PC-9 (cell line): ENCODE results near the gene EPSTI1. TPM values are rescaled to one million over a fixed set of nuclear protein-coding genes. Genes with fewer than 3 reads are reported as not detected.

ENCODE experiments used
- BruUV-seq: library from RNA; stranded (reverse); fragments of 400-500 nt; replicated peaks from 2 replicates; lab custom pipeline; 2021; lab: Mats Ljungman, UMichigan
- CTCF ChIA-PET: fragments of 300-600 bp; sonication (Branson Sonifier 250); formaldehyde crosslinking; loops from one replicate; lab custom pipeline; 2022; ENCODE audit warnings: antibody characterized with exemption; lab: Charles Lee
- POLR2A ChIA-PET: fragments of 300-600 bp; sonication (Branson Sonifier 250); formaldehyde crosslinking; loops from one replicate; lab custom pipeline; 2022; ENCODE audit warnings: antibody characterized with exemption; ENCODE audit not compliant: unreplicated experiment; lab: Charles Lee
- DNase-seq, 2 experiments: peaks; one replicate each; pipeline versions ENCODE4 v3.0.0 to v3.0.0-alpha.2; 2015 to 2022; ENCODE audit warnings: mixed read lengths in 1 of 2
- H2AFZ ChIP-seq: fragments of 200-600 bp; sonication (generic); 2 replicates; pipeline ENCODE4 v1.8.1; 2017; ENCODE audit warnings: antibody characterized with exemption
- H3F3A ChIP-seq: fragments of 200-600 bp; sonication (generic); 2 replicates; pipeline ENCODE4 v1.8.1; 2017; ENCODE audit warnings: antibody characterized with exemption, mild to moderate bottlenecking, low read depth; ENCODE audit not compliant: insufficient read depth
- H3K27ac ChIP-seq: fragments of 200-600 bp; sonication (generic); 2 replicates; pipeline ENCODE4 v1.6.1; 2016; ENCODE audit warnings: mixed run types
- H3K27me3 ChIP-seq: fragments of 200-600 bp; sonication (generic); 2 replicates; pipeline ENCODE4 v1.6.1; 2016; ENCODE audit warnings: low read depth, mixed run types; ENCODE audit not compliant: insufficient read depth
- H3K36me3 ChIP-seq: fragments of 200-600 bp; sonication (generic); 2 replicates; pipeline ENCODE4 v1.6.1; 2016; ENCODE audit warnings: low read depth, mixed run types
- H3K4me1 ChIP-seq: fragments of 200-600 bp; sonication (generic); replicated peaks from 2 replicates; pipeline ENCODE4 v1.6.1; 2016; ENCODE audit warnings: mixed run types; ENCODE audit not compliant: insufficient read depth
- H3K4me2 ChIP-seq: fragments of 200-600 bp; sonication (generic); 2 replicates; pipeline ENCODE4 v1.6.1; 2017; ENCODE audit warnings: mixed run types
- H3K4me3 ChIP-seq: fragments of 200-600 bp; sonication (generic); 2 replicates; pipeline ENCODE4 v1.6.1; 2016; ENCODE audit warnings: mixed run types
- H3K79me2 ChIP-seq: fragments of 200-600 bp; sonication (generic); 2 replicates; pipeline ENCODE4 v1.6.1; 2017; ENCODE audit warnings: low read depth, mixed run types
- H3K9me2 ChIP-seq: fragments of 200-600 bp; sonication (generic); 2 replicates; pipeline ENCODE4 v1.8.1; 2017; ENCODE audit warnings: mild to moderate bottlenecking; ENCODE audit not compliant: insufficient read depth
- H3K9me3 ChIP-seq: fragments of 200-600 bp; sonication (generic); 2 replicates; pipeline ENCODE4 v1.8.1; 2016; ENCODE audit warnings: low read depth; ENCODE audit not compliant: insufficient read depth
- H4K20me1 ChIP-seq: fragments of 200-600 bp; sonication (generic); 2 replicates; pipeline ENCODE4 v1.8.1; 2017; ENCODE audit not compliant: insufficient read depth
- EZH2 ChIP-seq: fragments of 200-600 bp; sonication (generic); IDR thresholded peaks from 2 replicates; pipeline ENCODE4 v1.8.0; 2017; ENCODE audit warnings: antibody characterized with exemption, low read depth
- intact Hi-C: fragments of 100-400 bp; cut with micrococcal nuclease; formaldehyde crosslinking; loops from one replicate; pipeline ENCODE4 v1.10.0; 2022; ENCODE audit not compliant: unreplicated experiment
- total RNA-seq: library from RNA; stranded (reverse); gene quantifications from 2 replicates; pipeline ENCODE4 v1.2.3, GENCODE V29; 2021
- TF ChIP-seq, protein P1 (sequence below): fragments of 200-600 bp; sonication (generic); conservative IDR thresholded peaks from 2 replicates; pipeline ENCODE4 v1.6.1; 2017; ENCODE audit warnings: mixed run types, antibody characterized with exemption, mild to moderate bottlenecking, moderate library complexity

The EPSTI1 gene
- total RNA-seq, 1 experiment from 2014 or later: 3.4 TPM

DNA sequence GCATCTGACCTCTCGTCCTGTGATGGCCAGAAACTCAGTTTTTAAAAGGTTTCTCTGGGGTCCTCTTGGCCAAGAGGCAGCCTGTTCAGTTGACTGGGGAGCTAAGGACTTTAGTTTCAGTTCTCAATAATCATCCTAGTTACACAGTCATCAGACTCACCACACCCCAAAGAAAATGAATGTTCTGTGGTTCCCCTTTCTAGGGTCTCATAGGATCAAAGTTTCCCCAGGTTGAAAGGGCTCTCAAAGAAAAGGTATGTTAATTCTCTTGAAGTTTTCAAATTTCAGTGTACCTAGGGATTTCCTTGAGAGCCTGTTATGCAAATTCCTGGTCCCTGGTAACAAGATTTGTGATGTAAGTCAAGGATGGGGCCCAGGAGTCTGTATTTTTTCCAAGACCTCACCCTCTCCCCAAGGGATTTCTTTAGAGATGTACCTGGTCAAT lies 115.7 kb downstream of the EPSTI1 start:
- Histone ChIP-seq H3K36me3 (no peaks in the 10 kb centered on the region), H3K27me3 (no peaks in the 10 kb centered on the region), H3K27ac (peak overlapping the region; percentile 62), H3K4me2 (peak overlapping the region; percentile 57), H2AFZ (no peak overlapping the region), H3K4me1 (peaks cover 16% of the 10 kb centered on the region), H3K79me2 (no peaks in the 10 kb centered on the region), H3K4me3 (no peak overlapping the region), H4K20me1 (no peaks in the 10 kb centered on the region), H3F3A (peaks cover 7% of the 10 kb centered on the region; the same call in 1 of the 2 replicates), H3K9me2 (no peaks in the 10 kb centered on the region), H3K9me3 (no peaks in the 10 kb centered on the region)
- TF ChIP-seq EZH2: no peak
- TF ChIP-seq, protein P1, sequence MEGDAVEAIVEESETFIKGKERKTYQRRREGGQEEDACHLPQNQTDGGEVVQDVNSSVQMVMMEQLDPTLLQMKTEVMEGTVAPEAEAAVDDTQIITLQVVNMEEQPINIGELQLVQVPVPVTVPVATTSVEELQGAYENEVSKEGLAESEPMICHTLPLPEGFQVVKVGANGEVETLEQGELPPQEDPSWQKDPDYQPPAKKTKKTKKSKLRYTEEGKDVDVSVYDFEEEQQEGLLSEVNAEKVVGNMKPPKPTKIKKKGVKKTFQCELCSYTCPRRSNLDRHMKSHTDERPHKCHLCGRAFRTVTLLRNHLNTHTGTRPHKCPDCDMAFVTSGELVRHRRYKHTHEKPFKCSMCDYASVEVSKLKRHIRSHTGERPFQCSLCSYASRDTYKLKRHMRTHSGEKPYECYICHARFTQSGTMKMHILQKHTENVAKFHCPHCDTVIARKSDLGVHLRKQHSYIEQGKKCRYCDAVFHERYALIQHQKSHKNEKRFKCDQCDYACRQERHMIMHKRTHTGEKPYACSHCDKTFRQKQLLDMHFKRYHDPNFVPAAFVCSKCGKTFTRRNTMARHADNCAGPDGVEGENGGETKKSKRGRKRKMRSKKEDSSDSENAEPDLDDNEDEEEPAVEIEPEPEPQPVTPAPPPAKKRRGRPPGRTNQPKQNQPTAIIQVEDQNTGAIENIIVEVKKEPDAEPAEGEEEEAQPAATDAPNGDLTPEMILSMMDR: no peak
- BruUV-seq: no TSS peak
- intact Hi-C loops: no loop called here
- CTCF ChIA-PET: no interaction called here
- POLR2A ChIA-PET: no interaction called here
- DNase-seq: no peak

DNA sequence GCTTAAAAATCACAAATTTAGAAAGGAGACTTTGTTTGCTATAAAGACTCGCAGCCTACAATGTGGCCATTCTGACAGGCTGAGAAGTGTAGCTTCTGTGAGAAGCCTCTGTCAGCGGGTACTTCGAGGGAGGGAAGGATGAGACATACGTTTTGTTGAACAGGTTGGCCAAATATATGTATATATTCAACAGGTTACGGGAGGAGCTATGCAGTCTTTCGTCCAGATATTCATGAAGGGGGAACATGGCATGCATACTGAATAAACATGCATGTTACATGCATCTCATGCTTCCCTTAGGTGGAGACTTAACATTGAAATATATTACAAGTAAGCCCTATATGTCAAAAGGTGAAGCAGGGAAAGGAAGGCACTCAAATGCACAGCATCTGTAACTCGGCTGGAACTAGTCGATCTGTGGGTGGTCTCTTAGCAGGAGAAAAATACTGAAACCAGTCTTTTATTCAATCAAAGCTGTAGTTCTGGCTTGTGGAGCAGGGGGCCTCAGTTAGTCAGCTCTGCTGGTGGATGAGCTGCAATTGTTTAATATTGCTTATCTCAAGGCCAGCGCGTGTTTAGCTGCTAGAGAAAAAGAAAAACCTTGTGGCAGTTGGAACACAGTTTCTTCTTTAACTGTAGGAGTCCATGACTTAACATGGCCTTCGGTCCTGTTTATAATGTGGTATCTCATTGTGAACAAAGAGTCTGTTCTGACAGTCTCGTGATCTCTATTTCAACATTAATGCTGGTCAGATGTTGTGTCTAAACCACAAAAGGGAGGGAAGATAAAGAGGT lies 116.4 kb downstream of the EPSTI1 start:
- Histone ChIP-seq H3K27ac (no peak overlapping the region), H3F3A (peaks cover 7% of the 10 kb centered on the region; the same call in 1 of the 2 replicates), H2AFZ (no peak overlapping the region), H3K27me3 (no peaks in the 10 kb centered on the region), H3K79me2 (no peaks in the 10 kb centered on the region), H3K4me2 (no peak overlapping the region), H4K20me1 (no peaks in the 10 kb centered on the region), H3K4me3 (no peak overlapping the region), H3K9me2 (no peaks in the 10 kb centered on the region), H3K9me3 (no peaks in the 10 kb centered on the region), H3K4me1 (peaks cover 16% of the 10 kb centered on the region), H3K36me3 (no peaks in the 10 kb centered on the region)
- BruUV-seq: no TSS peak
- intact Hi-C loops: no loop called here
- DNase-seq: no peak
- TF ChIP-seq, protein P1: no peak
- TF ChIP-seq EZH2: no peak
- POLR2A ChIA-PET: no interaction called here
- CTCF ChIA-PET: no interaction called here

DNA sequence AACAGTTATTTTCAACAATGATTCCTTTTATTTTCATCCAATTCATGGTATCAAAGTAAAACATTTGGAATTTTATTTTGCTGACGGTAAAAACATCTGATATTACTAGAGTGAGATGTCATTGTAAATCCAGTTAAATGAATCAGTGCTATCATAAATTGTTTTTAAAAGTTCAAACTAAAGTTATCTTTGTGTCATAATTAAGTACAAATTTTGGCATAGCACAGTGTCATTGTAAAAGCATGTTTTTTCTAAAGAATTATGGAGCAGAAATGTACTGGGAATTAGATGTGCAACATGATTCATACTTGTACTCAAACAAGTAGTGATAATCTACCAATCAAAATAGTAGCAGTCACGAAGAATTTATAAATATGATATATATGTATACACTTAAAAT lies 117.8 kb downstream of the EPSTI1 start:
- CTCF ChIA-PET: no interaction called here
- TF ChIP-seq EZH2: no peak
- TF ChIP-seq, protein P1: no peak

More for the DNA sequence above, 117.8 kb downstream of the EPSTI1 start:
- Histone ChIP-seq H3K27ac (no peak overlapping the region), H3K4me1 (peaks cover 16% of the 10 kb centered on the region), H3K9me2 (no peaks in the 10 kb centered on the region), H3K27me3 (no peaks in the 10 kb centered on the region), H3K79me2 (no peaks in the 10 kb centered on the region), H3K36me3 (no peaks in the 10 kb centered on the region), H2AFZ (no peak overlapping the region), H3F3A (peaks cover 7% of the 10 kb centered on the region; the same call in 1 of the 2 replicates), H3K9me3 (no peaks in the 10 kb centered on the region), H4K20me1 (no peaks in the 10 kb centered on the region), H3K4me3 (no peak overlapping the region), H3K4me2 (no peak overlapping the region)
- DNase-seq: no peak
- intact Hi-C loops: no loop called here
- POLR2A ChIA-PET: no interaction called here
- no TSS peak for BruUV-seq
